Retinal pigment epithelial cell (primary cell): ENCODE data around the gene BRMS1L.
A peak's percentile ranks its signal among the peaks of the same experiment; 100 is the strongest.

ENCODE experiments used
- DNase-seq: peaks from one replicate; pipeline ENCODE4 v3.0.0-alpha.2; 2010; ENCODE audit warnings: low read depth
- H3K4me3 ChIP-seq: 2 replicates; pipeline ENCODE4 v1.5.1; 2011; ENCODE audit warnings: mild to moderate bottlenecking, low read length, control low read depth, moderate library complexity
- TF ChIP-seq, protein P1 (sequence below): conservative IDR thresholded peaks from 2 replicates; pipeline ENCODE4 v1.5.1; 2011; ENCODE audit warnings: low read depth, low read length, control low read depth, inconsistent platforms

BRMS1L gene

GRCh38 chr14:35797796-35798195 is 28.3 kb upstream of the BRMS1L start:
- H3K4me3 ChIP-seq, result no peak overlapping the region
- TF ChIP-seq, protein P1, sequence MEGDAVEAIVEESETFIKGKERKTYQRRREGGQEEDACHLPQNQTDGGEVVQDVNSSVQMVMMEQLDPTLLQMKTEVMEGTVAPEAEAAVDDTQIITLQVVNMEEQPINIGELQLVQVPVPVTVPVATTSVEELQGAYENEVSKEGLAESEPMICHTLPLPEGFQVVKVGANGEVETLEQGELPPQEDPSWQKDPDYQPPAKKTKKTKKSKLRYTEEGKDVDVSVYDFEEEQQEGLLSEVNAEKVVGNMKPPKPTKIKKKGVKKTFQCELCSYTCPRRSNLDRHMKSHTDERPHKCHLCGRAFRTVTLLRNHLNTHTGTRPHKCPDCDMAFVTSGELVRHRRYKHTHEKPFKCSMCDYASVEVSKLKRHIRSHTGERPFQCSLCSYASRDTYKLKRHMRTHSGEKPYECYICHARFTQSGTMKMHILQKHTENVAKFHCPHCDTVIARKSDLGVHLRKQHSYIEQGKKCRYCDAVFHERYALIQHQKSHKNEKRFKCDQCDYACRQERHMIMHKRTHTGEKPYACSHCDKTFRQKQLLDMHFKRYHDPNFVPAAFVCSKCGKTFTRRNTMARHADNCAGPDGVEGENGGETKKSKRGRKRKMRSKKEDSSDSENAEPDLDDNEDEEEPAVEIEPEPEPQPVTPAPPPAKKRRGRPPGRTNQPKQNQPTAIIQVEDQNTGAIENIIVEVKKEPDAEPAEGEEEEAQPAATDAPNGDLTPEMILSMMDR, result no peak
- DNase-seq, result no peak

DNA sequence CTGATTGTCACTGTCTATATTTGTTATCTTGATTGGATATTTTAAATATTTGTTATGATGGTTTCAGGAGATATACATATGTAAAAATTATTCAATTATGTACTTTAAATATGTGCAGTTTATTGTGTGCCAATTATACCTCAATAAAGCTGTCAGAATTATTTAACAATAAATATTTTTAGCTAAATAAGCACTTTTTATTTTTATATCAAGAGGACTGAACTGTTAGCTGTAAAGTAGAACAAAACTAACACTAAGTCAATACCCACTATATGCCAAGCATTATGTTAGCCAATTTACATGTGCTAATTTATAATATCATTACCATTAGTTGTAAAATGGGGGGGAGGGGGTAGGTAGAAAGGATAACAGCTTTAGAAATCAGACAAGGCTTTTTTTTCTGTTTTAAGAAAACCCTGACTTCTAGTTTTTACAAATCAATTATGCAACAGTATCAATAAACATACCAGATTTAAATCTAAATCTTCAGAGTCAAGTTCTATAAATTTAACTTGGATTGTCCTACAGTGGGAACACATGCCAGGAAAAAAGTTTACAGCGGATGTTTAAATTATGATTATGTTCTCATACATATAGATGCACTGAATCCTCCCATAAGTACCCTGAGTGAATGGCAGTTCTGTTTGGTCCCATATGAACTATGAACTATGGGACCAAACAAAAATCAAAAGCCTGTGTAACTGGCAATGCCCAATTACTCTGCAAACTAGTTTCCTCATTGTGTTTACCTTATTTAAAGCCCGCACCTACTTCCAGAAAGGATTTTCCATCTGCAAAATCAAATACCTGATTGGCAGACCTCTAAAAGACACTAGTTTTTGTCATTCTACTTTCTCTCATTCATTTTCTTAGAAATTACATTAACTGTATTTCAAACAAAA is 19.9 kb upstream of the BRMS1L start:
- DNase-seq, result no peak
- no peak overlapping the region for H3K4me3 ChIP-seq
- TF ChIP-seq, protein P1, result no peak

DNA sequence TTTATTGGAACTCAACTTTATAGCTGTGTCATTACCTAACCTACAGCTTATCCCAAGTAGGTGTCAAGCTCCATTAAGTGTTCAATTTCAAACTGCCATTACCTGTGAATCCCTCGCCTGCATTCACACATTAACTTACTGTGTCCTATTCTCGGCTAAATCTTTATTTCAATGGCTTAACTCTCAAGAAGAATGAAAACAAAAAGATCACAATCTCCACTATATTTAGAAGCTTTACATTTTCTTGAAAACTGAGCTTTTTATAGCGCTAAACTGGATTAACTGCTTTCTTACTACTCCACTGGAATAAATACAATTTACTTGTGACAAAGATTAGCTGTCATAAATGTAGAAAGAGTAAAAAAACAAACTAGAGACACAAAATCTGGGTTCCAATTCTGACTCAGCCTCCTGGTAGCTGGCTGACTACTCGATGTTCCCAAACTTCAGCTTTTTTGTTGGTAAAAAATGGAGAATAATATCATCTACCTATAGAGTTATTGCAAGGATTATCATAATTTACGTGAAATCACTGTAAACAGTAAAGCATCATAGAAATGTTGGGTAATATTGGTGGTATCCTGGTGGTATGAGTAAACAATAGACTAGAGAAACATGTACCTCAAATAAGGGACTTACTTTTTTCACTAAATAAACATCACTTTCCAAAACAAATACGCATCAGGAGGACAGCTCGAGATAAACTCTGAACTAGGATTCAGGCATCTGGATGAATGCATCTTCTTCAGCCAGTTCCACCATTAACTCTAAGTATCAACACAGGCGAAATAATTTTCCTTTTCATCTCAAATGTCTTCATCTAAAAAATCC is 18.8 kb upstream of the BRMS1L start:
- peak overlapping the region; percentile 80 for H3K4me3 ChIP-seq
- DNase-seq, result no peak
- TF ChIP-seq, protein P1, result no peak

DNA sequence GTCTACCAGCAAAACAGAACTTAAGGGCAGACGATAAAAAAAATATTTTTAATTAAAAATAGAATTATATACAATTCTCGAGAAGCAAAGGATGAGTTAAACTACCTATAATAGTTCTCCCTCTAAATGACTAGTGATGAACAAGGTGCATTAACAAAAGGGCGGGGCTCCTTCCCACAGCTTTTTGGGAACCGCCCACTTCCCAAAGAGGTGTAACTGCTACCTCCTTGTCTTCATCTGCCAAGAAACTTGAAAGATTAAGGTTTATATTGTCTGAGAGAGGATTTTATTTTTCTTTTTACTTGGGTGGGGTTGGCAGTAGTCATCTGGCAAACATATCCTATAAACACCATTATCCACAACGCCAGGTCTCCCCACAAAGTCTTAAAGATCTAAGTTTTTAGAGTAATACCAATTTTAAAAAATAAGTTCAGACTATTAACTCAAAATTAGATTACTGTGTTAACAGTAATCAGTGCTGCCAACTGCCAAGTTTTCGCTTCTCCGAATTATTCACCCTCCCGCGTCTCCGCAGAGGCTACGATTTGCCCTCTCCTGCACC is 18.0 kb upstream of the BRMS1L start:
- TF ChIP-seq, protein P1, result no peak
- peak overlapping the region; percentile 80 for H3K4me3 ChIP-seq
- DNase-seq, result no peak

DNA sequence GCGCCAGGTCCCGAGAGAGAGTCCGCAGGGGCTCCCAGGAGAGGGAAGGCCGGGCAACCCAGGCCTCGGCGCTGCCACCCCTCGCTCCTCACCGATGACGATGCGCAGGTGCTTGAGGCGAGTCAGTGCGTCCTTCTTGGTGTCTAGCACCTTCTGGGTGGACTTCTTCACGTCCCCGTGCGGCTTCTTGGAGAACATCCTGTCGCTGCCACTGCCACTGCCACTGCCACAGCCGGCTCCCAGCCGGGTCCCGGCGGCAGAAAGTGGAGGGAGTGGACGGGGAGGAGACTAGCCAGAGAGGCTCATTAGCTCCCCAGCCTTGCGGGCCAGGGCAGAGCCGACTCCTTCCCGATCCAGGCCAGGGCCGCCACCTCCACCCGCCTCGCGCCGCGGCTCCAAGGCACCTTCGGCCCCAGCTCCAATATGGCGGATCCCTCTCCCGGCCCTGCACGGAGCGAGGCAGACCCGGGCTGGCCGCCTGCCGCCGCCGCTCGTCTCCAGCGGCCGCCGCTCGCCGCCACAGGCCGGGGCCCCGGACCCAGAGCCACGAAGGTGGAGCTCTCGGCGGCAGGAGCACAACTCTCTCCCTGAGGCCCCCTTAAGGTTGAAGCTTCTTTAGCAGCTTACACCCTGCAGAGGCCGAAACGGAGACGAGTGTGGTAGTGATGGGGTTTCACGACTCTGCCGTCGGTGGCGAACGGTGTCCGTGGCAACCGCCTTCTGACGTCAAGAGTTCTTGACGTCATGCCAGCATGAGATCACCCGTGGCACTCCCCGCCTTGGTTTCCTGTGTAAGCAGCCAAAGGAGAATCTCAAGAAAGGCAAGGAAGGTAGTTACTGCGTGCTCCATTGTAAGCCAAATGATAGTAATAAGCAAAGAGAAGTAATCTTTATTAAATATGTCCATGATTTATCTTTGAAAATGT is 17.2 kb upstream of the BRMS1L start, which contains the start of gene RALGAPA1:
Gene RALGAPA1 (minus strand): TSS at position 658 of the 926 bp plus-strand sequence. CDS start 460 bp downstream, at position 198.
- TF ChIP-seq, protein P1, result peak; percentile 46
- peak within 1 kb of the TSS; percentile 80 for H3K4me3 ChIP-seq
- DNase-seq, result peak; percentile 97

DNA sequence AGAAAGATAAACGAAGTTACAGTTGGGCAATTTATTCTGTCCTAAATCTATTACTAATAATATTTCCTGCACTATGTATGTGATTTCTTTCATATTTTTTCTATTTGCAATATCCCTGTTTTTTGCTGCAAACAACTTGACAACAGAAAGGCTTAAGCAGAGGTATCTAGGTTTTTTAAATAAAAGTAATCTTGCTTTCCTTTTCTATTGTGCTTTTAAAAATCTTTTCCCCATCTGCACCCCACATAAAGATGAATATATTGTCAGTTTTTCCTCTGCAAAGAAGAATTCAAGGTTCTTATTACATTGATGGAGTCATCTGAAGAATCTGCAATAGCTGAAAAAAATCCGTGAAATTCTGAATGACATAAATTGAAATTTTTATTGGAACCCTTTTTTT is 16.5 kb upstream of the BRMS1L start:
- H3K4me3 ChIP-seq, result peak overlapping the region; percentile 80
- DNase-seq, result no peak
- TF ChIP-seq, protein P1, result no peak
